Transverse colon (tissue), 4 donors: ENCODE measurements around the gene DPH7. TPM values are rescaled to one million over a fixed set of nuclear protein-coding genes. Genes with fewer than 3 reads are reported as not detected.

Source experiments
- DNase-seq: peaks from one replicate; pipeline ENCODE4 v3.0.0-alpha.2; 2019
- H3K27ac ChIP-seq, 4 donors: fragments of 200-600 bp; sonication (generic); 2 replicates each; pipeline ENCODE4 v1.5.1; 2016 to 2018; ENCODE audit warnings: inconsistent platforms in 4 of 4
- H3K27me3 ChIP-seq: fragments of 200-600 bp; sonication (generic); 2 replicates; pipeline ENCODE4 v1.5.1; 2017; ENCODE audit warnings: inconsistent platforms
- H3K36me3 ChIP-seq, 4 donors: fragments of 200-600 bp; sonication (generic); 2 replicates each; pipeline ENCODE4 v1.5.1; 2017 to 2019; ENCODE audit warnings: inconsistent platforms in 4 of 4
- H3K4me1 ChIP-seq, 4 donors: fragments of 200-600 bp; sonication (generic); 2 replicates each; pipeline ENCODE4 v1.5.1; 2017 to 2020; ENCODE audit warnings: inconsistent platforms in 4 of 4
- H3K4me3 ChIP-seq, 4 donors: fragments of 200-600 bp; sonication (generic); 1 replicate in 1 of 4; 2 replicates in 3 of 4; pipeline versions ENCODE4 v1.5.1 to v1.6.1; 2017 to 2019; ENCODE audit warnings: inconsistent platforms in 4 of 4
- H3K9me3 ChIP-seq, 2 donors: fragments of 200-600 bp; sonication (generic); 2 replicates each; pipeline ENCODE4 v1.5.1; 2017 to 2019; ENCODE audit warnings: inconsistent platforms in 2 of 2
- EP300 ChIP-seq: sonication (generic); formaldehyde crosslinking; IDR thresholded peaks from one replicate; pipeline ENCODE4 v1.6.1; 2017; ENCODE audit warnings: antibody characterized with exemption, low read depth
- POLR2A ChIP-seq: fragments of 450-650 bp; IDR thresholded peaks from one replicate; pipeline ENCODE4 v1.6.1; 2016; ENCODE audit warnings: antibody characterized with exemption, mild to moderate bottlenecking, moderate library complexity
- POLR2AphosphoS5 ChIP-seq, 3 donors: sonication (generic); formaldehyde crosslinking; IDR thresholded peaks; one replicate each; pipeline ENCODE4 v1.6.1; 2016; ENCODE audit warnings: antibody characterized with exemption in 3 of 3
- WGBS, 2 donors: methylation state at CpG; one replicate each; pipeline ENCODE4 v1.1.5; 2018; ENCODE audit warnings: low coverage in 1 of 2; 5-methylcytosine and 5-hydroxymethylcytosine counted together
- in situ Hi-C, 4 donors: fragments of 200-750 bp; cut with MboI; loops; one replicate each; pipeline versions ENCODE4 v1.15.0 to v1.15.1; 2017; ENCODE audit warnings: low sequenced_read_pairs in 3 of 4, low pct_ligation_motif_present in 1 of 4, low pct_unique_long_range_greater_than_20kb in 1 of 4
- intact Hi-C: fragments of 100-400 bp; cut with DNase I; formaldehyde crosslinking; loops from one replicate; pipeline ENCODE4 v1.15.1; 2023; ENCODE audit warnings: low total_unique reads
- total RNA-seq, 4 donors: library from RNA; depleted of rRNA; stranded (reverse); fragments of >200 nt; gene quantifications; one replicate each; pipeline ENCODE4 v1.1.0, GENCODE V29; 2016
- TF ChIP-seq, protein P1 (sequence below), 5 experiments: fragments of 200-600 bp in 3 of 5; fragments of 450-650 bp in 2 of 5; sonication (generic) in 3 of 5; IDR thresholded peaks; 1 replicate in 2 of 5; 2 replicates in 3 of 5; pipeline ENCODE4 v1.5.1; 2016 to 2017; ENCODE audit warnings: antibody characterized with exemption in 5 of 5, inconsistent platforms in 3 of 5, mild to moderate bottlenecking in 2 of 5, moderate library complexity in 1 of 5

The DPH7 gene
- total RNA-seq, 4 donors from 2014 or later, result 28.8 to 53.5 (median 36.6) TPM

DNA sequence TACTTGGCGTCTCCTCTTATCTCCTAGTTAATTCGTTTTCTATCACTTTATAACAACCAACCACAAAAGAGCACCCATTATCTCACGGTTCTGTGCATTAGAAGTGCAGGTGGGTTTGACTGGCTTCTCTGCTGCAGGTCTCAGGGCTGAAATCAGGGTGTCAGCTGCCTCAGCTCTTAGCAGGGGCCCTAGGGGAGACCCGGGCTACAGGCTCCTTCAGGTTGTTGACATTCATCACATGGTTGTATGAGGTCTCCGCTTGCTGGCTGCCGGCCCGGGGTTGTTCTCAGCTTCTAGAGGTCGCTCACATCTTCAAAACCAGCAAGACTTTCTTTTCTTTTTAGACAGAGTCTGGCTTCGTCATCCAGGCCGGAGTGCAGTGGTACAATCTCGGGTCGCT is 14.5 kb upstream of the DPH7 start:
- Histone ChIP-seq H3K27ac (no peak overlapping the region), H3K4me3 (no peak overlapping the region), H3K9me3 (no peaks in the 10 kb centered on the region), H3K36me3 (no peaks in the 10 kb centered on the region), H3K27me3 (no peaks in the 10 kb centered on the region), H3K4me1 (peaks cover 6 to 20% (median 17%) of the 10 kb centered on the region in 4 donors)
- DNase-seq, result no peak
- no peak for TF ChIP-seq POLR2A
- TF ChIP-seq, protein P1, sequence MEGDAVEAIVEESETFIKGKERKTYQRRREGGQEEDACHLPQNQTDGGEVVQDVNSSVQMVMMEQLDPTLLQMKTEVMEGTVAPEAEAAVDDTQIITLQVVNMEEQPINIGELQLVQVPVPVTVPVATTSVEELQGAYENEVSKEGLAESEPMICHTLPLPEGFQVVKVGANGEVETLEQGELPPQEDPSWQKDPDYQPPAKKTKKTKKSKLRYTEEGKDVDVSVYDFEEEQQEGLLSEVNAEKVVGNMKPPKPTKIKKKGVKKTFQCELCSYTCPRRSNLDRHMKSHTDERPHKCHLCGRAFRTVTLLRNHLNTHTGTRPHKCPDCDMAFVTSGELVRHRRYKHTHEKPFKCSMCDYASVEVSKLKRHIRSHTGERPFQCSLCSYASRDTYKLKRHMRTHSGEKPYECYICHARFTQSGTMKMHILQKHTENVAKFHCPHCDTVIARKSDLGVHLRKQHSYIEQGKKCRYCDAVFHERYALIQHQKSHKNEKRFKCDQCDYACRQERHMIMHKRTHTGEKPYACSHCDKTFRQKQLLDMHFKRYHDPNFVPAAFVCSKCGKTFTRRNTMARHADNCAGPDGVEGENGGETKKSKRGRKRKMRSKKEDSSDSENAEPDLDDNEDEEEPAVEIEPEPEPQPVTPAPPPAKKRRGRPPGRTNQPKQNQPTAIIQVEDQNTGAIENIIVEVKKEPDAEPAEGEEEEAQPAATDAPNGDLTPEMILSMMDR (IDR thresholded peaks at IDR 0.05), result no peak
- TF ChIP-seq POLR2AphosphoS5 (IDR thresholded peaks at IDR 0.05), result no peak
- TF ChIP-seq EP300, result no peak
- WGBS, 2 donors, result 74 to 79% methylated on average over 4 to 12 of the region's 12 CpGs
- in situ Hi-C loops, result no loop called here
- intact Hi-C loops, result no loop called here

DNA sequence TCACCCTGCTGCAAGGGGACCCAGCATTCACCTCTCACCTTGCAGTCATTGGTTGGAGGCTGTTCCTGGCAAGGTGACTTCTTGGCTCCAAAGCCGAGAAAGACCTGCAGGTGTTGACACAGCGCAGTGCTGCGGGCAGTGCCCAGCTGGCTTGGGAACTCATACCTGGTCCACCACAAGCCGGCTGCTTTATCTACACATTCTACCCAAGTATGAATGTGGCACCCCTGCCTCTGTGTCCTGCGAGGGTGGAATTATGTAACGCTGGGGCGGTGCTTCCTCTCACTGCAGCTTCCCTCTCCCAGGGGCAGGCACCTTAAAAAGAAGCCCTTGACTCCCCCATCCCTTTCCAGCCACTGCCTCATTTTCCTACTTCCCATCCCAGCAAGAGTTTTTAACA is 14.0 kb upstream of the DPH7 start:
- no peak overlapping the region for H3K4me3 ChIP-seq
- no peak overlapping the region for H3K27ac ChIP-seq
- no peaks in the 10 kb centered on the region for H3K27me3 ChIP-seq
- H3K4me1 ChIP-seq, result peaks cover 6 to 20% (median 17%) of the 10 kb centered on the region in 4 donors
- 75 to 95% methylated on average over 4 to 7 of the region's 7 CpGs for WGBS, 2 donors
- intact Hi-C loops (no loop called here), in situ Hi-C loops (no loop called here)
- no peak for DNase-seq
- no peak for TF ChIP-seq POLR2A
- TF ChIP-seq, protein P1 (IDR thresholded peaks at IDR 0.05), result no peak
- no peak for TF ChIP-seq EP300
- no peak for TF ChIP-seq POLR2AphosphoS5 (IDR thresholded peaks at IDR 0.05)
- no peaks in the 10 kb centered on the region for H3K9me3 ChIP-seq
- no peaks in the 10 kb centered on the region for H3K36me3 ChIP-seq

DNA sequence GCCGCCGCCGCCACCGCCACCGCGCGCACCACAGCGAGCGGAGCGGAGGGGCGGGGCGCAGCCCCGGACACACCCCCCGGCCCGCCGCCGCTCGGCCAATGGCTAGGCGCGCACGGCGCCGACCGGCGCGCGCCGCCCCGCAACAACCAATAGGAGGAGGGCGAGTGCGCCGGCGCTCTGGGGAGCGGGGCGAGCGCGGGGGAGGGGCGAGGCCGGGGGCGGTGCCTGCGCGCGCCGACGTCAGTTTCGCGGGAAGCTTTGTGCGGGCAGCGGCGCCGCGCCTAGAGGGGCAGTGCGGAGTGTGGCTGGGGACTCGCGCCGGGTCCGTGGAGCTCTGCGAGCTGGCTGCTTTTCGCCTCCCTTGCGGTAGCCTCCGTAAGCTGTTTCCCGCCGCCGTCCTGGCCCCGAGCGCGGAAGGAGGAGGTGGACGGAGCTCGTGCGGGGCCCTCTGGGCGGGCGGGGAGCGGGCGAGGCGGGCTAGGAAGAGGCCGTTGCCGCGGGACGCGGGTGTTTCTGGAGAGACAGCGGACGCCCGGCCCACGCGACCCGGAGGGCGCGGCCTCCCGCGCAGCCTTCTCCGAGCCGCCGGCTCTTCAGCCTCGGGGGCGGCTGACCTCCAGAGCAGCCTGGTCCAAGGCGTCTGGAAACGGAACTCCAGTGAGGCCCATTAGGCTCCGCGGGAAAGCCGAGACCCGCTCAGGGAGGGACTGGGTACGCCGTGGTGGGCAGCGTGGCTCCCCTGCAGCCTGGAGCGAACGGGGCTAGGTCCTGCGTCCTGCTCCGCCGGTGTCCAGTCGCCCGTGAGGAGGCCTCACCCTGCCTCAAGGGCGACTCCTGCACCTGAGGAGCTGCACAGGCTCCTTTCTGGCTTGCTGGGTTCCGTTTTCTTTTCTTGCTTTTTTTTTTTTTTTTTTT is 12.0 kb upstream of the DPH7 start, which contains the start of gene ZMYND19:
ZMYND19 (minus strand) TSS at position 44 of the 915 bp plus-strand sequence. CDS start 249 bp downstream, outside the sequence.
- peak within 1 kb of the TSS; percentile 71 to 89 (median 77) for H3K4me3 ChIP-seq
- H3K4me1 ChIP-seq, result peaks cover 6 to 20% (median 17%) of the 10 kb centered on the region in 4 donors
- TF ChIP-seq, protein P1 (IDR thresholded peaks at IDR 0.05), result no peak
- TF ChIP-seq POLR2A (peak; percentile 31), POLR2AphosphoS5 (IDR thresholded peaks at IDR 0.05) (peak; percentile 24 to 57 (median 37))
- DNase-seq, result peak; percentile 92
- H3K36me3 ChIP-seq, result no peaks in the 10 kb centered on the region
- no peaks in the 10 kb centered on the region for H3K27me3 ChIP-seq
- 1% methylated on average over 58 of the region's 113 CpGs; no CpG with 5 or more reads in 1 of the 2 donors for WGBS, 2 donors
- in situ Hi-C loops (no loop called here), intact Hi-C loops (no loop called here)
- peak within 1 kb of the TSS; percentile 79 to 82 (median 82) for H3K27ac ChIP-seq
- H3K9me3 ChIP-seq, result no peaks in the 10 kb centered on the region

DNA sequence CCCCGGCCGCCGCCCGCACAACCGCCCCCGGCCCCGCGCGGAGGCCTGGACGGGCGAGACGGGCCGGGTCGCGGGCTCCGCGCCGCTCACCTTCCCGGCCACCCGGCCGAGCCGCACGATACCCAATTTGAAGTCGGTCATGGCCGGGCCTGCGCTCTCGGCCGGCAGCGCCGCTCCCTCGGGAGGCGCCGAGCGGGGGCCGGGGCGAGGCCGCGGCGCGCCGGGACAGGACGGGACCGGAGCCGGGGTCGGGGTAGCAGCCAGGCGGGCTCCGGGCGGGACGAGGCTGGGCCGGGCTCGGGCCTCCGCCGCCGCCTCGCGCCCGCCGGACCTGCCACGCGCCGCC is 11.4 kb upstream of the DPH7 start:
- Histone ChIP-seq H3K9me3 (no peaks in the 10 kb centered on the region), H3K4me1 (peaks cover 6 to 20% (median 17%) of the 10 kb centered on the region in 4 donors), H3K27me3 (no peaks in the 10 kb centered on the region), H3K27ac (peak overlapping the region in 3 of 4 donors; percentile 59 to 79 (median 63)), H3K4me3 (peak overlapping the region in 3 of 4 donors; percentile 66 to 81 (median 71)), H3K36me3 (no peaks in the 10 kb centered on the region)
- TF ChIP-seq POLR2A (no peak), POLR2AphosphoS5 (IDR thresholded peaks at IDR 0.05) (no peak), EP300 (no peak)
- TF ChIP-seq, protein P1 (IDR thresholded peaks at IDR 0.05), result no peak
- in situ Hi-C loops, result no loop called here
- WGBS, 2 donors, result no CpG with 5 or more reads among the region's 61 CpGs
- intact Hi-C loops, result no loop called here
- DNase-seq, result no peak
